ENCODE measurements around the gene ADD1. TPM values are rescaled to one million over a fixed set of nuclear protein-coding genes. Genes with fewer than 3 reads are reported as not detected.

Gene ADD1
- total and polyA plus RNA-seq, 2 of the 13 experiments (the other 11 are each of a cell fraction or from before 2014, with no cell fraction given): 73.9 to 122 TPM

DNA sequence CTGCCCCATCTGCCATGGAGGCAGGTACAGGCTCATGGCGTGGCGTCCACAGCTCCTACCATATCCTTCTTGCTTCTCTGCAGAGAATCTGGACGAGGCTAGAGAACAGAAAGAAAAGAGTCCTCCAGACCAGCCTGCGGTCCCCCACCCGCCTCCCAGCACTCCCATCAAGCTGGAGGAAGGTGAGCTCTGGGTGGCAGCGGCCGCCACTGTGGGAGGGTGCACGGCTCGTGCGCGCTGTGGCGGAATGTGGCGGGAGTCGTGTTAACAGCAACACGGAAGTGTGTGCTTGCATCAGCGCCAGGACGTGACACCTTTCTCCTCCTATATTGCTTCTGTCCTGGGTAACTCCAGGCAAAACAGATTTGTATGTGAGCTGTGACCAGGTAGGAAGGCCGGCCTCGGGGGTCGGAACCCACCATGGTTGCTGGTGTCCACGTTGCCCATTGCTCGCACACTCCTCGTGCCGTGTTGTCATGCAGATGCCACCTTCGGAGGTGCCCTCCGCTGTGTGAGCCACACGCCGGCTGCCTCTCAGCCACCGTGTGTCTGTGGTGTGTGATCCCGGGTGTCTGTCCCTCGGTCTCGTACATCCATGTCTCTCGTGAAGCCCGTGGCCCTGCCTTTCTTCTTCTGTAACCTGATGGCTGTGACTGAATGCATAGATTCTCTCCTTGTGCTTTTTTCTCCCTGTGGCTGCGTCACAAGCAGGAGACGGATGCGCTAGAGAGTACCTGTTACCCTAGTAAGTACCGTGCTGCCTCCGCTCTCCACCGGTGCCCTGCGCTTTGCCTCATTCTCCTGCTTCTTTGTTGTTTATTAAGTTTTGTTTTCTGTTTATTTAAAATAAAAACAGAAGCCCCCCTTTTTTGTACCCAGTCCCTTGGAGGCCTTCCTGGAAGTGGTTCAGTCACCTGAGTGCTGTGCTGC lies 82.6 kb downstream of the ADD1 start:
- Histone ChIP-seq H3K27ac (ENCODE audit: extremely low read length, insufficient read depth, low read length) (no peak overlapping the region), H3K9me3 (ENCODE audit: low read length) (no peaks in the 10 kb centered on the region), H3K9ac (ENCODE audit: insufficient read depth, low read depth, low read length) (no peak overlapping the region), H3K4me2 (ENCODE audit: low read depth, low read length) (no peak overlapping the region), H4K20me1 (ENCODE audit: insufficient read depth, low read length) (no peaks in the 10 kb centered on the region), H3K36me3 (replicated peaks in 1 of 2; ENCODE audit: control insufficient read depth in 1 of 2, insufficient read depth in 2 of 2, low read length in 2 of 2) (peaks cover 30 to 61% of the 10 kb centered on the region in 2 experiments), H3K4me1 (ENCODE audit: insufficient read depth, low read length) (peaks cover 13% of the 10 kb centered on the region), H2AFZ (ENCODE audit: low read length) (no peak overlapping the region), H3K79me2 (ENCODE audit: insufficient read depth, low read length) (no peaks in the 10 kb centered on the region), H3K27me3 (ENCODE audit: control insufficient read depth in 1 of 2, insufficient read depth in 2 of 2, low read length in 2 of 2) (no peaks in the 10 kb centered on the region), H3K4me3 (replicated peaks in 1 of 3; ENCODE audit: insufficient read depth in 1 of 3, low read depth in 2 of 3, low read length in 3 of 3) (no peak overlapping the region)
- BruUV-seq (replicated peaks): no TSS peak
- FAIRE-seq (no peak), ATAC-seq (no peak), DNase-seq (ENCODE audit: low spot score) (no peak)
- in situ Hi-C loops (cut with HindIII; ENCODE audit: extremely low pct_ligation_motif_present, low pct_unique_long_range_greater_than_20kb): no loop called here
- CTCF ChIA-PET (ENCODE audit: low intra/inter-chr PET ratio, low total read pairs): no interaction called here
- intact Hi-C loops (cut with micrococcal nuclease; ENCODE audit: unreplicated experiment): no loop called here
- POLR2A ChIA-PET: no interaction called here
- whole genome bisulfite sequencing (ENCODE audit: low lambda C conversion rate): 94% methylated on average over 32 of the region's 41 CpGs
- TF ChIP-seq MYC (CRISPR knock-in tag; IDR thresholded peaks at IDR 0.05; ENCODE audit: borderline replicate concordance): no peak
- TF ChIP-seq JUND (CRISPR knock-in tag; IDR thresholded peaks at IDR 0.05): no peak
- TF ChIP-seq ZNF234 (CRISPR knock-in tag; conservative IDR thresholded peaks at IDR 0.05): no peak
- TF ChIP-seq, protein P1, sequence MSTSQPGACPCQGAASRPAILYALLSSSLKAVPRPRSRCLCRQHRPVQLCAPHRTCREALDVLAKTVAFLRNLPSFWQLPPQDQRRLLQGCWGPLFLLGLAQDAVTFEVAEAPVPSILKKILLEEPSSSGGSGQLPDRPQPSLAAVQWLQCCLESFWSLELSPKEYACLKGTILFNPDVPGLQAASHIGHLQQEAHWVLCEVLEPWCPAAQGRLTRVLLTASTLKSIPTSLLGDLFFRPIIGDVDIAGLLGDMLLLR (CRISPR knock-in tag; IDR thresholded peaks at IDR 0.05): no peak
- TF ChIP-seq AGO2 (optimal IDR thresholded peaks at IDR 0.05; ENCODE audit: low read depth, low read length): peak; percentile 11
- TF ChIP-seq, protein P2, sequence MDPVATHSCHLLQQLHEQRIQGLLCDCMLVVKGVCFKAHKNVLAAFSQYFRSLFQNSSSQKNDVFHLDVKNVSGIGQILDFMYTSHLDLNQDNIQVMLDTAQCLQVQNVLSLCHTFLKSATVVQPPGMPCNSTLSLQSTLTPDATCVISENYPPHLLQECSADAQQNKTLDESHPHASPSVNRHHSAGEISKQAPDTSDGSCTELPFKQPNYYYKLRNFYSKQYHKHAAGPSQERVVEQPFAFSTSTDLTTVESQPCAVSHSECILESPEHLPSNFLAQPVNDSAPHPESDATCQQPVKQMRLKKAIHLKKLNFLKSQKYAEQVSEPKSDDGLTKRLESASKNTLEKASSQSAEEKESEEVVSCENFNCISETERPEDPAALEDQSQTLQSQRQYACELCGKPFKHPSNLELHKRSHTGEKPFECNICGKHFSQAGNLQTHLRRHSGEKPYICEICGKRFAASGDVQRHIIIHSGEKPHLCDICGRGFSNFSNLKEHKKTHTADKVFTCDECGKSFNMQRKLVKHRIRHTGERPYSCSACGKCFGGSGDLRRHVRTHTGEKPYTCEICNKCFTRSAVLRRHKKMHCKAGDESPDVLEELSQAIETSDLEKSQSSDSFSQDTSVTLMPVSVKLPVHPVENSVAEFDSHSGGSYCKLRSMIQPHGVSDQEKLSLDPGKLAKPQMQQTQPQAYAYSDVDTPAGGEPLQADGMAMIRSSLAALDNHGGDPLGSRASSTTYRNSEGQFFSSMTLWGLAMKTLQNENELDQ (CRISPR knock-in tag; IDR thresholded peaks at IDR 0.05; ENCODE audit: borderline replicate concordance): no peak
- TF ChIP-seq, protein P3, sequence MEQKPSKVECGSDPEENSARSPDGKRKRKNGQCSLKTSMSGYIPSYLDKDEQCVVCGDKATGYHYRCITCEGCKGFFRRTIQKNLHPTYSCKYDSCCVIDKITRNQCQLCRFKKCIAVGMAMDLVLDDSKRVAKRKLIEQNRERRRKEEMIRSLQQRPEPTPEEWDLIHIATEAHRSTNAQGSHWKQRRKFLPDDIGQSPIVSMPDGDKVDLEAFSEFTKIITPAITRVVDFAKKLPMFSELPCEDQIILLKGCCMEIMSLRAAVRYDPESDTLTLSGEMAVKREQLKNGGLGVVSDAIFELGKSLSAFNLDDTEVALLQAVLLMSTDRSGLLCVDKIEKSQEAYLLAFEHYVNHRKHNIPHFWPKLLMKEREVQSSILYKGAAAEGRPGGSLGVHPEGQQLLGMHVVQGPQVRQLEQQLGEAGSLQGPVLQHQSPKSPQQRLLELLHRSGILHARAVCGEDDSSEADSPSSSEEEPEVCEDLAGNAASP (CRISPR knock-in tag; IDR thresholded peaks at IDR 0.05; ENCODE audit: borderline replicate concordance): no peak
